ENCODE measurements around the gene PRSS57. TPM values are rescaled to one million over a fixed set of nuclear protein-coding genes. Genes with fewer than 3 reads are reported as not detected.

Gene PRSS57
- total and polyA plus RNA-seq, 2 of the 4 experiments (the other 2 are of a cell fraction), result not detected

DNA sequence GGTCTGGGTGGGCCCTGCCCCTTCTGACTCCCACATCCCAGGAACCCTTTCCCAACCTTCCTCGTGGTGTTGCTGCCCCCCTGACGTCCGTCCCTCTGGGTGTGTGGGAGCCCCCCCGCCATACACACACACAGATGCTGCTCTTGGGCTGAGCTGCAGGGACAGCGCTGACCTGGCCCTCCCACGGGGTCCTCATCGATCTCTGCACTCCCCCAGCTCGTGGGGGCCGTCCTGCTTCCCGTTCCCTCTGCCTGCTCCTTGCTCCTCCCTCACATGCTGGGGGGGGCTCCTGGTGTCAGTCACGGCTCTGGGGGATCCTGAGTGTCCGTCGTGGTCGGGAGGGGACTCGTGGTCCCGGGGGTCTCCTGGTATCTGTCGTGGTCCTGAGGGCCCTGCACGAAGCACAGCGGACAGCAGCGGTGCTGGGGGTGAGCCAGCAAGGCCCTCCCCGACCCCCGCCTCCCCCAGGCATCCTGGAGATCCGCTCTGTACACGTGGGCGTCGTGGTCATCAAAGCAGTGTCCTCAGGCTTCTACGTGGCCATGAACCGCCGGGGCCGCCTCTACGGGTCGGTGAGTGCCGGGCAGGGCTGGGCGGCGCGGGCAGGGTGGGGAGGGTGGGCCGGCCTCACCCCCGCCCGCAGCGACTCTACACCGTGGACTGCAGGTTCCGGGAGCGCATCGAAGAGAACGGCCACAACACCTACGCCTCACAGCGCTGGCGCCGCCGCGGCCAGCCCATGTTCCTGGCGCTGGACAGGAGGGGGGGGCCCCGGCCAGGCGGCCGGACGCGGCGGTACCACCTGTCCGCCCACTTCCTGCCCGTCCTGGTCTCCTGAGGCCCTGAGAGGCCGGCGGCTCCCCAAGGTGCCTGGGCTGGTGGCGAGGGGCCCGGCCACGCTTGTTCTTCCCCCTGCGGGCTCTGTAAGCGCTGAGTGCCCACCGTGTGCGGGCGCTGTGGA is 52.2 kb downstream of the PRSS57 start:
- ChIA-PET CTCF (no interaction called here), POLR2A (ENCODE audit: unreplicated experiment) (no interaction called here)
- dilution Hi-C loops (cut with HindIII; ENCODE audit: low sequenced_read_pairs, unreplicated experiment), result no loop called here

More for the DNA sequence above, 52.2 kb downstream of the PRSS57 start:
- H3K14ac ChIP-seq (replicated peaks; ENCODE audit: low read depth, low read length), result no peak overlapping the region
- no peak overlapping the region for H3K23ac ChIP-seq (ENCODE audit: low read depth, low read length)
- no peak overlapping the region for H3K27ac ChIP-seq (ENCODE audit: insufficient read depth, low read length)
- DNase-seq, result no peak
- H2BK120ac ChIP-seq (ENCODE audit: low read depth, low read length), result no peak overlapping the region
- peak overlapping the region; percentile 28 for H2AK9ac ChIP-seq (replicated peaks; ENCODE audit: low read depth, low read length, poor library complexity)
- H3K4me3 ChIP-seq (ENCODE audit: insufficient read depth, low read depth, low read length), result no peak overlapping the region
- no peak overlapping the region for H2BK20ac ChIP-seq (ENCODE audit: low read depth, low read length)
- no peak overlapping the region for H4K91ac ChIP-seq (ENCODE audit: insufficient read depth, low read depth, low read length)
- no peak overlapping the region for H3K56ac ChIP-seq (ENCODE audit: extremely low read depth, insufficient read depth, low read length)
- peaks cover 3% of the 10 kb centered on the region for H3K4me1 ChIP-seq (ENCODE audit: control insufficient read depth, insufficient read depth, low read length)
- no peaks in the 10 kb centered on the region for H3K9me3 ChIP-seq (ENCODE audit: control insufficient read depth, insufficient read depth, low read length)
- no peaks in the 10 kb centered on the region for H3K27me3 ChIP-seq (ENCODE audit: control insufficient read depth, insufficient read depth, low read length)
- no peak overlapping the region for H3K9ac ChIP-seq (ENCODE audit: low read depth, low read length)
- ATAC-seq (ENCODE audit: low read depth), result no peak
- intact Hi-C loops (cut with micrococcal nuclease) (no loop called here), in situ Hi-C loops (cut with MboI; ENCODE audit: low sequenced_read_pairs) (no loop called here)
- no peak overlapping the region for H3K4me2 ChIP-seq (ENCODE audit: low read depth, low read length)
- H3K9me1 ChIP-seq (ENCODE audit: insufficient read depth, low read length), result no peaks in the 10 kb centered on the region
- no peak overlapping the region for H2AFZ ChIP-seq (replicated peaks; ENCODE audit: low read length, poor library complexity)
- no peaks in the 10 kb centered on the region; a peak in 1 of 4 replicates for H3K79me1 ChIP-seq (ENCODE audit: low read depth in 1 of 2, low read length in 2 of 2)
- no peak overlapping the region for H3K18ac ChIP-seq (ENCODE audit: low read depth, low read length)
- 83% methylated on average over 38 of the region's 70 CpGs; no CpG with 5 or more reads in 1 of the 2 experiments for WGBS, 2 experiments (ENCODE audit: extremely low coverage in 2 of 2, insufficient read length in 1 of 2)
- TF ChIP-seq FOS (IDR thresholded peaks at IDR 0.05; ENCODE audit: low read depth, low read length), result no peak
- TF ChIP-seq, protein P1, sequence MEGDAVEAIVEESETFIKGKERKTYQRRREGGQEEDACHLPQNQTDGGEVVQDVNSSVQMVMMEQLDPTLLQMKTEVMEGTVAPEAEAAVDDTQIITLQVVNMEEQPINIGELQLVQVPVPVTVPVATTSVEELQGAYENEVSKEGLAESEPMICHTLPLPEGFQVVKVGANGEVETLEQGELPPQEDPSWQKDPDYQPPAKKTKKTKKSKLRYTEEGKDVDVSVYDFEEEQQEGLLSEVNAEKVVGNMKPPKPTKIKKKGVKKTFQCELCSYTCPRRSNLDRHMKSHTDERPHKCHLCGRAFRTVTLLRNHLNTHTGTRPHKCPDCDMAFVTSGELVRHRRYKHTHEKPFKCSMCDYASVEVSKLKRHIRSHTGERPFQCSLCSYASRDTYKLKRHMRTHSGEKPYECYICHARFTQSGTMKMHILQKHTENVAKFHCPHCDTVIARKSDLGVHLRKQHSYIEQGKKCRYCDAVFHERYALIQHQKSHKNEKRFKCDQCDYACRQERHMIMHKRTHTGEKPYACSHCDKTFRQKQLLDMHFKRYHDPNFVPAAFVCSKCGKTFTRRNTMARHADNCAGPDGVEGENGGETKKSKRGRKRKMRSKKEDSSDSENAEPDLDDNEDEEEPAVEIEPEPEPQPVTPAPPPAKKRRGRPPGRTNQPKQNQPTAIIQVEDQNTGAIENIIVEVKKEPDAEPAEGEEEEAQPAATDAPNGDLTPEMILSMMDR (conservative IDR thresholded peaks at IDR 0.05; ENCODE audit: low read depth, low read length), result no peak
- TF ChIP-seq RAD21 (IDR thresholded peaks at IDR 0.05; ENCODE audit: low read length), result no peak
- BruUV-seq (replicated peaks), result no TSS peak
- peaks cover 28% of the 10 kb centered on the region for H3K36me3 ChIP-seq (ENCODE audit: control insufficient read depth, insufficient read depth, low read length)
- H4K8ac ChIP-seq (ENCODE audit: low read depth in 2 of 2, low read length in 2 of 2), result no peak overlapping the region
- H2AK5ac ChIP-seq (ENCODE audit: low read depth, low read length), result no peak overlapping the region; the same call in 1 of the 2 replicates
- no peak overlapping the region for H2BK15ac ChIP-seq (ENCODE audit: low read depth, low read length)
- no peak overlapping the region for H4K5ac ChIP-seq (ENCODE audit: low read depth, low read length)
- H2BK5ac ChIP-seq (ENCODE audit: low read depth, low read length, poor library complexity, severe bottlenecking), result no peak overlapping the region
- H4K20me1 ChIP-seq (ENCODE audit: insufficient read depth, low read length), result peaks cover 5% of the 10 kb centered on the region; the same call in 1 of the 2 replicates
- no peak overlapping the region for H3K4ac ChIP-seq (ENCODE audit: low read depth, low read length)

Data from IMR-90 (cell line).